CD4-positive, alpha-beta T cell treated with Interleukin-15 for 4 hours (primary cell): ENCODE measurements around the gene ZNF462.

Source experiments
- DNase-seq: peaks from one replicate; pipeline ENCODE4 v3.0.0-alpha.2; 2020; ENCODE audit warnings: low spot score

ZNF462 gene

DNA sequence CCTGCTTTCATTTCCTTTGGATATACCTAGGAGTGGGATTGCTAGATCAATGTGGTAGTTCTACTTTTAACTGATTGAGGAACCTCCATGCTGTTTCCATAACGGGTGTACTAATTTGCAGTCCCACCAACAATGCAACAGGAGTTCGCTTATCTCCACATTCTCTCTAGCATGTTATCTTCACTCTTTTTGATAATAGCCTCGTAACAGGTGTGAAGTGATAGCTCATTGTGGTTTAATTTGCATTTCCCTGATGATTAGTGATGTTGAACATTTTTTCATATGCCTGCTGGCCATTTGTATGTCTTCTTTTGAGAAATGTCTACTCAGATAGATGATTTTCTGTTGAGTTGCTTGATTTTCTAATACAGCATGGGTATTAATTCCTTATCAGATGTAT, 142.2 kb downstream of the ZNF462 start:
- DNase-seq, result no peak

DNA sequence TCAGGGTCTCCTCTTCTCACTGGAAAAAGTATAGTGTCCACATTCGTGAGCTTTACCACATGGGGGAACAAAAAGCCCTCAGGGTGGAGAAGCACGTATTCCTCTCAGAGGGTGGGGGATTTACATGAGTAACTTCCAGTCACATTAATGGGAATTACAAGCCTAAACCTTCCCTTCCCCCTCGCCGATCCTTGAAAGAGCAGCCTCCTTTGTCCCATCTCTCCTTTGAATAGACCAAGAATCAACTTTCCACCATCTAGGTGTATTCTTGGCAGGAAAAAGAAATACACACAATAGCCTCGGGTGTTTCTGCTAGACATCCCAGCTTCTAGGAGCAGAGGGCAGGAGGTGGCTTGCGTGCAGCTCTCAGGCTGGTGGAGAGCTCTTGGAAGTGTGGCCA, 144.4 kb downstream of the ZNF462 start:
- DNase-seq, result no peak

DNA sequence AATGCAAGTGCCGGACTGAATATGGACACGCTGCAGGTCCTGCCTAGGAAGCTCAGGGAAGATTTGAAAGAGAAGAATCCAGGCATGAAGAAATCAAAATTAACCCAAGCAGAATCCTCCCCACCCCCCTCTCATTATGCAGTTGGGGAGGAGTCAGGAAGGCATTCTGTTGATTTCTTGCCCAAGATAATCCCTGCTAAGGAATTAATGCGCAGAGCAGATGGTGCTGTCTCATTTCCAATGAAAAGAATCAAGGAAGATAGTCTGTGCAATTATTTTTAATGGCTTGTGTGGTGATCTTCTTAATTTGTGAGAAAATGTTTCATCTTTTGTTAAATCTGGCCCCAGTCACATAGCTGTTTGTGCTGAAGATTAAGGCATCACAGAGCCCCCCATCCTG, 145.0 kb downstream of the ZNF462 start:
- no peak for DNase-seq

DNA sequence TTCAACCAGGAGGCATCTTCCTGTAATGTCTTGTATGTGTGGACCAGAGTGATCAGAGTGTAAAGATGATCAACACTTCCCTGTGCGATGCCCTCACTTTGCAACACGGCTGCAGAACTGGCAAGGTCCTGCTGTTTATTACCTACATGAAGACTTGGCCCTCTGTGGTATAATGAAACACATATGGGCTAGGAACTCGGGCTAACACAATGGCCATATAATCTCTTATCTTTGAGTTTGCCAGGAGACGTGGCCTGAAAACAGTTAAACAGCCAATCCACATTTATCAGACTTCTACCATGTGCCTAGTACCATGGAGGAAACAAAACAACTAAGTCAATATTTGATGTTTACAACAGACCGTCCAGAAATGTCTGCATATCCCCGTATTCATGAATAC, 145.5 kb downstream of the ZNF462 start:
- no peak for DNase-seq

DNA sequence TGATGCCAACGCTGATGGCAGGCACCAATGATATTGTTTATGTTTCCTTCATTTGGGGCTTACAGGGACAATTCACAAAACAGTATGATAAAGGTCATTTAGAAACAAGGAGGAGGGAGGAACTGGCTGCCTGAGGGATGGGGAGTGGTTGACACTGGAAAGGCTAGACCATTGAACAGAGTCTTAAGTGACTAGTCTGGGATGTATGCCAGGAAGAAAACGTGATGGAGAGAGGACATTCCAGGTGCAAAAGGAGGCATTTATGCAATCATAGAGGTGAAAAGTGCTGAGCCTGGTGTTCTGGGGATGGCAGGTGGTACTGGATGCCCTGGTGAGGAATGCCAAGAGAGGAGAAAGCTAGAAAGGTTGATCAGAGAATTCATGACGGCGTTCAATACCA, 153.4 kb downstream of the ZNF462 start:
- DNase-seq, result no peak

DNA sequence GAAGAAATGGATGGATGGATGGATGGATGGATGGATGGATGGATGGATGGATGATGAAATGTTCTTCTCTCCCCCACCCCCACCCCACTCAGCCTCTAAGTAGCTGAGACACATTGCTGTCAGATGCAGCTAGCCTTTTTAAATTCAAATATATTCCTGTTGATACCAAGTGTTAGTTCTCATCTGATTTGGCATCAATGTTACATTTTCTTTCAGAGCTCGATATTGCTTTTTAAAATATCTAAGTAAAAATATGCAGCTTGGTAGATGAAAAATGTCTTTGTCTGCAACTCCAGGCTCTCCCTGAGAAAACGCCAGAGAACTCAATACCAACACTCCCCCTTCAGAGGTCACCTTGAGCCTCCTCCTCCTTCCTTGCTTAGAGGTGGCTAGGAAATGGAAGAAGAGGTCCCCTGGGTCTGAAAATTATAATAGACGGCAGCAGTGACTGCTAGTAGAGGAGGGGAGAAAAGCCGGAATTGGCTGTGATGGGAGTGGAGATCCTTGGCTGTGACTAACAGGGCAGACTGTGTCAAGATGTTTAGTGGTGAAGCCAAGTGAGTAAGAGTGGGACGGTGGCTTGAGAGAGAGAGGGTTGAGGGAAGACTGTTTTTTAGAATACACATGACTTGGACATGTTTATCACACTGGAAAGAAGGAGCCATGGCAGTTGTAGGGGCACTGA, 156.0 kb downstream of the ZNF462 start:
- DNase-seq, result no peak

DNA sequence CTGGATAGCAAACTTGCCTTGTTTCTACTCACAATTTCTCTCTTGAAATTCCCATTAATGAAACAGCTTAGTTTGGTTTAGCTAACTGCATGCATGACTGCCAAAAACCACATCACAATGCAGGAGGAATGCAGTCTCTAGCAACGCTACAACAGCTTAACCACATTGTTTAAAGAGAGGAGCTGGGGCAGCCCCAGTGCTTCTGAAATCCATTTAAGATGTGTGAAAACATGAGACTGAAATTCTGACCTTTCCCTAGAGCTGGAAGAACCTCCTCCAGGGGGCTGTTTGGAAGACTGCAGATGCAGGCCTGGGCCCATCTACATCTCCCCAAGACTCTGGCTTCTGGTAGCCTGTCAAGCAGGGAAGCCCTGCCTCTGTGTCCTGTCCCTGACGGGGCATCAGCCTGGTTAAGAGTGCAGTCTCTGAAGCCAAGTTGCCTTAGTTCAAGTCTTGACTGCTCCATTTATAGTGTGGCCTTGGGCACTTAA, 157.1 kb downstream of the ZNF462 start:
- no peak for DNase-seq

DNA sequence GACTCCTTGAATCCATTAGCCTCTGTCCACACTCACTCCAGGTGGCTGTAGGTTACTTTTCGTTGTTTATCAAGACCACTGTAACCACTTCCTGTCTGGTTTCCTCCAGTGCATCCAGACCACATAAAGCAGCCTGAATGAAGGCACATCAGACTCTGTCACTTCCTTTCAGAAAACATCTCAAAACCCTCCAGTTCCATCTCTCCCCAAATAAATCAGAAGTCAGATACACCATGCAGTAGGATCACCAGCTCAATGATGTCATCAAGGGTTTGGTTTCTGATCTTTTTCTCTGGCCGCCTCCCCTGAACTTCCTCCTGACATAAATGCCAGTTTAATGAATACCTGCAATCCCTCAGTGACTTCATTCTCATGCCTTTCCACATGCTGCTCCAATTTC, 161.2 kb downstream of the ZNF462 start:
- DNase-seq, result no peak

DNA sequence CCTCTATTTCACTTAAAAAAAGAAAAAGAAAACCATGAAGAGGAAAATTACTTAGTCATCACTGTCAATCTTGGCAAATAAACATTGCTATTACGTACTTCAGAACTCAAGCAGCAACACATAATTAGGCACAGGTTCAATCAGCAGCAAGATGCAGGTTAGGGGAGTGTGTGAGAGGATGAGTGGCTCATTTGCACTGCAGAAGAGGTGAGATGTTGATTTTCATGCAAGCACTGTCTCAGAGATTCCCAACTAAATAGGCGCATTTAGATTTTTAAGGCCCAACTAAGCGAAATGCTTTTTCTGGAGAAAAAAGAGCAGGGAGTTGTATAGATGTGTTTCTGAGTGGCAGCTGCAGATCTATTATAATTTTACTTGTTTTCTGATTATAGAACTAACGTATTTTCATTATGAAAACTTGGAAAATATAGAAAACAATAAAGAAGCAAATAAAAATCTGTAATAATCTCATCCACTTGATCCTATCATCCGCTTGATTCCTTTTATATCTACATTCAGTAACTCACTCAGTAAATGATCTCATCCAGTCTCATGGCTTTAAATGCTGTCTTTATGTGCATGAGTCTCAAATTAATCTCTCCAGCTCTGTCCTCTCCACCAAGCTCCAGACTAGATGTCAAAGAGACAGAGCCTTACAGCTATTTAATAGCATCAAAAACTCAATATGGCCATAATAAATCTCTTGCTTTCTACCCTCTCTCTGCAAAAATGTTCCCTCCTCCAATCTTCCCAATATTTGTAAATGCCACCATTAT, 162.5 kb downstream of the ZNF462 start:
- DNase-seq, result no peak

DNA sequence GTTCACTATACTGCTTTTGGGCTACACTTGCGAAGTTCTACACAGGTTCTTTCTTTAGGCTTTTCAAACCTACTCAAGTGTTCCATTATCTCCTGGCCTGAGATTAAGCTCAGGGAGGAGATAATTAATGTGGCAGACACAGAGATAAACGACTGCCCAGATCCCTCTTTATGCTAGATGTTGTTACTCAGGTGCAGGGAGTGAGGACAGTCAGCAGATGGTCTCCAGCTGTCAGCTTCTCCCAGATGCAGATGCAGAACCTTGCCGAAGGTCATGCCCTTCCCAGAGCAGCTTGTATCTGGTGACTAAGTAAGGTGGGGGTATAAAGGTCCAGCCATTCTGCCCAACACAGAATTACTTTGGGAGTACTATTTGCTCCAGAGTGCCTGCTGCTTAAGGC, 166.2 kb downstream of the ZNF462 start:
- no peak for DNase-seq

DNA sequence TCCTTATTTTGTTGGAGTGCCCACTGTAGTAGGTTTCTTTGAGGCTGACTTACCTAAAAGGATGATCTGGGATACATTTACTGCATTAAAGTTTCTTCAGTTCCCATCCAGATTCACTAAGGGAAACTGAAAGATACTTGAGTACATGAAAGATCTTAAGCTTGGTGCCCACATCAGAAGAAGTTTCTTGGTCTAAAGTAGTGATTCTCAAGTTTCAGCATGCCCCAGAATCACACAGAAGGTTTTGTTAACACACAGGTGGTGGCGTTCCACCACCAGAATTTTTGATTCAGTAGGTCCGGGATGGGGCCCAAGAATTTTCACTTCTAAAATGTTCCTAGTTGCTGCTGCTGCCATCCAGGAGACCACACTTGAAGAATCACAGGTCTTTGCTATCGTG, 171.0 kb downstream of the ZNF462 start:
- no peak for DNase-seq

DNA sequence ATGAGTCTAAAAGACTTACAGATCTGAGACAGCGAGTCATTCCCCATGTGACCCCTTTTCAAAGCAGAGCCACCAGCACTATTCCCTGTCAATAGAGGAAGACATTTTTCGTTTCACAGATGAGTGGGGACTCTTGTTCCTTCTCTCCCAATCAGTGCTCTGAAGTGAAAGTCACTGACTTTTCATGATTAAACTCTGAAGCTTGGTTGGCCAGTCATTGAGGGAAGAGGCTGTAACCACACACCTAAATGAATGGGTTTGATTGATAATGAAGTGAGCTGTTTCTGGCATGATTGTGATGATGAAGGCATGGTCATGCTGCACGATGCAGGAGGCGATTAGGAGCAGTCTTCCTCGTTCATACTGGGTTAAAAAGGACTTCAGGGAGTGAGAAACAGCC, 171.9 kb downstream of the ZNF462 start:
- no peak for DNase-seq

DNA sequence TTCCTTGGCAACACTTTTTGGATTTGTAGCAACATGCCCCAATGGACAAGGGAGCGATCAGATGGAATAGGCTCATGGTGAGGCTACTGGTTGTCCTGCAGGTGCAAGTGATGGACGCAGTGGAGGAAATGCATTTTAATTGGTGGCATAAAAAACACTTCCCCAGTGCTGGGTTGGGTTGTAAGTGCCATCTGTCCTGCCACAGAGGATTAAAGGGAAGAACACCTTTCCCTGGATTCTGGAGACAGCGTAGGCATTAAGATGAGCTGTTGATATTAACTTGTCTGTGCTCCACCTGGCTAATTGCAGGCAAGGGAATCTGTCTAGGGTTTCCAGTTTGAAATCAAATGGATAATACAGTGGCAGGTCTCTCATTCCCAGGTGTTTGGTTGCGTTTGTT, 173.4 kb downstream of the ZNF462 start:
- DNase-seq, result no peak

DNA sequence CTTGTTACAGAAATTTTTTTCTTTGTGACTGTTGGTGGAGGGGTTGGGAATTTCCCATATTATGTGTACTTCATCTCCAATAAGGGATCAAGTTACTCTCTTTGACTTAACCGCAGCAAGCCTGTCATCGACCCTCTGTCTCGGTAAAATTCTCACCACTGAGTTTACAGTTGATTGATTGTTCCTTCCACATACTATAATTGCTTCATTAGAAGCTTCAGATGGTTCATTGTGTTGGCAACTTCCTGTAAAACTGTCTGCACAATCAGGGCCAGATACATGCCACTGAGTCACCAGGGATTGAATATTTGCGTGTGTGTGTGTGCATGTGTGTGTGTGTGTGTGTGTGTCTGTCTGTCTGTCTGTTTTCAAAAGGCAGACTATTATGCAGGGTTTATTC, 176.6 kb downstream of the ZNF462 start:
- no peak for DNase-seq

DNA sequence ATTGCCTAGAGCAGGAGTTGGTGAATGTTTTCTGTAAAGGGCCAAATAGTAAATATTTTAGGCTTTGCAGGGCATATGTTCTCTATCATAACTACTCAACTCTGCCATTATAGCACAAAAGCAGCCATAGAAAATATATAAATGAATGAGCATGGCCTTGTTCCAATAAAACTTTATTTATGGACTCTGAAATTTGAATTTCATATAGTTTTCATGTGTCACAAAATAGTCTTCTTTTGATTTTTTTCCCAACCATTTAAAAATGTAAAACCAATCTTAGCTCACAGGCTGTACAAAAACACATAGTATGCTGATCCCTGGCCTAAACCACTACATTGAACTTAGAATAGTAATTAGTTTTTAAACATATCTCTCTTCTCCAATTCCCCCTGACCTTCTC, 179.6 kb downstream of the ZNF462 start:
- DNase-seq, result no peak

DNA sequence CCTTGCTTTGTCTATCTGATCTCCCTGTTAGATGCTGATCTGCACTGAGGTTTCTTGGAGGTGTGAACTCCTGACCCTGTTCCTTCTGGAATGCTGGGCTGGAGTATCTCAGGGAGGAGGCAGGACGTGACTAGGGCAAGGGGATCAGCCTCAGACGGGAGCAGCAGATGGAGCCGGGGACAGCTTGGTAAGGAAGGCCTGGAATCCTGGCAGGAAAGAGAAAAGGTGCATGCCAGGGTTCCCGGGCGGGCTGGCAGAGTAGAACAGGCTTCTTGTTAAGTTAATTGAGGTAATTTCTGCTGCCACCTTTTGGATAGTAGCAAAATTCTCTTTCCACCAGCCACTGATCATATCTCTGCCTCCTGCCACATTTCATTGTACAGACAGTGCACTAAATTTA, 180.9 kb downstream of the ZNF462 start:
- DNase-seq, result no peak

DNA sequence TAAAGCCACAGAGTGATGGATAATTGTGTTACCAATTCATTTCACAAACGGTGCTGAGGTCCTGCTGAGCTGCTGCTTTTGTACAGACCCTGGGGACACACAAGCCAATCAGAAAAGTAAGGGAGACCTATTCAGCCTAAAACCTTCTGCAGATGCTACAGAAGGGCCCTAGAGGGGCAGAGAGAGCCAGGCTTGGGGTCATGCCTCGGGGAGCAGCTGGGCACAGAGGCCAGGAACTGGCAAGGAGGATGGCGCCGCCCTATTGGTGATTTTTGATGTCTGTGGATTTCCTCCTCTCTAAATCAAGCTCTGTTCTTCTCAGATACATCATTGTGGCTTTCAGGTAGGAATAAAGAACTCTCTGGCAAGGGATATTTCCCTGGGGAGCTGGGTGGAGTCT, 181.9 kb downstream of the ZNF462 start:
- no peak for DNase-seq

DNA sequence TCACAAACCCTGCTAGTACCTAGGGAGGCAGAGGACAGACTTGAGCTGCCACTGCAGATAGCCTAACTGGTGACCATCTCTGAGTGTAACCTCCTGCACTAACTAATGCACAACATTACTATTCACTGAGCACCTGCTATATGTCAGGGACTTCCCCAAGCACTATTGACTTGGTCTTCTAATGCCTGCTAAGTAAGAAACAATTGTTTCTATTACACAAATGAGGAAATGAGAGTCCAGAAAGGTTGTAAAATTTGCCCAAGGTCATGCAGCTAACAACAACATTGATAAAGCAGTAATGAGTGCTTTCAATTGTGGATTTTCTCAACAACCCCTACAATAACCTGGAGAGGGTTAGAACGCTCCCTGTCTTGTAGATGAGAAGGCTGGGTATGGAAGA, 183.7 kb downstream of the ZNF462 start:
- DNase-seq, result no peak

DNA sequence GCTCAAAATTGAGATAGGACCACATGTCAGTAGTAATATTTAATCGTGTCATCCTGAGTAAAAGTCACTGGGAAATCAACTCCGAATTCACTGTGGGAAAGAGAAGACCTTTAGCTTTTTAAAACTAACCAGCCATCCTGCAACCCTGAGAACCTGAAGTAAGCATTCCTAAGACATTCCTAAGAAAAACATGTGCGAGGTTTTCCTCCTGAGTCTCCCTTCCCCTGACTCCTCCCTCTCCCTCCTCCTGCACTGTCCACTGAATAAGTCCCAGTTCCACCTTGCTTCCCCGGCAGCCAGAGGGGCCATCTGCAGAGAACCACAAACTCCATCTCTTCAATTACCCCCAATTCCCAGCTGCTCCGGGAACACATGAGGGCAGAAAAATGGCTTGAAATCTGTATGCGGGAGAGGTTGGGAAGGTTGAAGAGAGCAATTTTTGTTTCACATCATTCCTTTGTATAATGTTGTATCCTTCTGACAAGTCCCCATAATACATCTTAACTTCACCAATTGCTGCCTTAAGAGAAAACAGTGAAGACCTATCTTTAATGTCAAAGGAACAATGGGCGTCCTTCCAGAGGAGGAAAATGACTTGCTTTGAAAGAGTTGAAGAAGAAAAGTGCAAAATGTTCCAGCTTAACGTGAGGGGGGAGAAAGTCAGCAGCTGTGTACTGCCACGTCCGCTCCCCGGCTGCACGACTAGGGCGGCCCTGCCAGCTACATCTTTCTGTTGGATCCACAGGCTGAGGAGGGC, 186.3 kb downstream of the ZNF462 start:
- no peak for DNase-seq

DNA sequence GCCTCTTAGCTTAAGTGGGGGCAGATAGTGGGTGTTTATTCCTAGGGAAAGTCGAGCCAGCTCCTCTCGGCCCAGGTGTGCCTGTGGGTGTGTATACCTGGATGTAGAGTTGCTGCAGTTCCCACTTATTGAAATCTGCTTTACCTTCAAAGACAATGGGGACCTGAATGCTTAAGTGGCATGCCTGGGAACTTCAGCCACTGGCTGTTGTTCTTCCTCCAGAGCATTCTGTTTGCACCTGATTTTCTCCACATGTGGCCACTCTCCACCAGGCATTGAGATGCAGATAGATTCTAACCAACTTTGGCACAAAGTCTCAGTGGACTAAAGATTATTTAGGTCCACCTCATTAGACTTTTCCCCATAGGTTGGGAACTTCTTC, 186.8 kb downstream of the ZNF462 start:
- no peak for DNase-seq

DNA sequence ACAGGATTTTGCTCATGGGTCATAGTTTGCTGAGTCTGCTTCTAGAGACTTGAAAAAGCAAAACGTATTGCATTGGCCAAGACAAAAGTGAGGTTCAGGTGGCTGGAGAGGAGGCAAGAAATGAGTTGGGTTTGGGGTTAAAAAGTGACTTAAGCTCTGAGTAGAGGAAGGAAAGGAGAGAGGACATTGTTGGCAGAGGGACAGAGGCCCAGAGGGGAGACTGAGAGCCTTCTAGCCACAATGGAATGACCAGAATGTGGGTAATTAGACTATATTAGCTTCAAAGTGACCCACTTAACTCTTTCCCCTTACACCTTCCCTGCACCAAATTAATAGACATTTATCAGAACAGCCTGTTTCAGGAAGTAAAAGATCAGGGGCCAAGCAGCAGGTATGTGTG, 188.4 kb downstream of the ZNF462 start:
- DNase-seq, result no peak

DNA sequence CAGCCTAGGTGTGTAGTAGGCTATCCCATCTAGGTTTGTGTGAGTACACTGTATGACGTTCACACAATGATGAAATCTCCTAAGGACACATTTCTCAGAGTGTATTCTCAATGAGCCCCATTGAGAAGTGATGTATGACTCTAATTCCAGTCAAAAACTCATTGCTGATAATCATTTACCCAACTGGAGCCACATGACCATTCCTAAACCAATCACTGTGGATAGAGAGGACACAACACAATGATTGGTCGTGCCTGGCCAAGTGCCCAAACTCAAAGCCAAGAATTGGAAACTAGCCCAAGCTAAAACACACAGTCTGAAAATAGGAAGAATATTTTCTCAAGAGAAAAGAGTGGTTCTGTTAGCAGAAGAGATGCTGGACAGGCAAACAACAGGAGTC, 191.2 kb downstream of the ZNF462 start:
- DNase-seq, result no peak

DNA sequence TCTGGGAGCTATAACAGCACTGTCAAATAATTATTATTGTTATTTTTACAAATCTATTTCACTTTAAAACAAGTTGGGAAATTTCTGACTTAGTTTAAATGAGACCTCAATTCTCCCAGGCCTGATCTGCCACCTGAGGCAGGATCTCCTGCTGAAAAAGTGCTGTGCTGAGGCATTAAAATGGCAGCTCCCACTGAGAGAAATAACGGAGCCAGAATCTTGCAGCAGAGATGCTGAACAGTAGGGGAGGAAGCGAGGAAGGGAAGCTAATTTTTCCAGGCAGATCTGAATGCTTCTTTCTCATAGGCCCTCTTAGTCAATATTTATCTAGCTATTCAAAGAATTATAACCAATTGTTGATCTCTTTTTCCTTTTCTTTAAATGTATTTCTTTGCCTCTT, 196.3 kb downstream of the ZNF462 start:
- DNase-seq, result no peak
